GM12864 (cell line): Measurements from ENCODE around the gene AZIN2.

Experiments used
- DNase-seq: peaks from one replicate; pipeline ENCODE4 v3.0.0-alpha.2; 2011; ENCODE audit warnings: low read depth
- H3K4me3 ChIP-seq: 2 replicates; pipeline ENCODE4 v1.5.1; 2011; ENCODE audit warnings: mild to moderate bottlenecking, low read depth, low read length, control low read depth
- TF ChIP-seq, protein P1 (sequence below): IDR thresholded peaks from 2 replicates; pipeline ENCODE4 v1.5.1; 2011; ENCODE audit warnings: low read depth, mild to moderate bottlenecking, moderate library complexity, low read length, control low read depth, inconsistent platforms; ENCODE audit errors: missing control alignments

The AZIN2 gene

GRCh38 chr1:33167650-33168447 is 86.9 kb downstream of the AZIN2 start:
- DNase-seq: no peak
- no peak overlapping the region for H3K4me3 ChIP-seq
- TF ChIP-seq, protein P1, sequence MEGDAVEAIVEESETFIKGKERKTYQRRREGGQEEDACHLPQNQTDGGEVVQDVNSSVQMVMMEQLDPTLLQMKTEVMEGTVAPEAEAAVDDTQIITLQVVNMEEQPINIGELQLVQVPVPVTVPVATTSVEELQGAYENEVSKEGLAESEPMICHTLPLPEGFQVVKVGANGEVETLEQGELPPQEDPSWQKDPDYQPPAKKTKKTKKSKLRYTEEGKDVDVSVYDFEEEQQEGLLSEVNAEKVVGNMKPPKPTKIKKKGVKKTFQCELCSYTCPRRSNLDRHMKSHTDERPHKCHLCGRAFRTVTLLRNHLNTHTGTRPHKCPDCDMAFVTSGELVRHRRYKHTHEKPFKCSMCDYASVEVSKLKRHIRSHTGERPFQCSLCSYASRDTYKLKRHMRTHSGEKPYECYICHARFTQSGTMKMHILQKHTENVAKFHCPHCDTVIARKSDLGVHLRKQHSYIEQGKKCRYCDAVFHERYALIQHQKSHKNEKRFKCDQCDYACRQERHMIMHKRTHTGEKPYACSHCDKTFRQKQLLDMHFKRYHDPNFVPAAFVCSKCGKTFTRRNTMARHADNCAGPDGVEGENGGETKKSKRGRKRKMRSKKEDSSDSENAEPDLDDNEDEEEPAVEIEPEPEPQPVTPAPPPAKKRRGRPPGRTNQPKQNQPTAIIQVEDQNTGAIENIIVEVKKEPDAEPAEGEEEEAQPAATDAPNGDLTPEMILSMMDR: no peak

DNA sequence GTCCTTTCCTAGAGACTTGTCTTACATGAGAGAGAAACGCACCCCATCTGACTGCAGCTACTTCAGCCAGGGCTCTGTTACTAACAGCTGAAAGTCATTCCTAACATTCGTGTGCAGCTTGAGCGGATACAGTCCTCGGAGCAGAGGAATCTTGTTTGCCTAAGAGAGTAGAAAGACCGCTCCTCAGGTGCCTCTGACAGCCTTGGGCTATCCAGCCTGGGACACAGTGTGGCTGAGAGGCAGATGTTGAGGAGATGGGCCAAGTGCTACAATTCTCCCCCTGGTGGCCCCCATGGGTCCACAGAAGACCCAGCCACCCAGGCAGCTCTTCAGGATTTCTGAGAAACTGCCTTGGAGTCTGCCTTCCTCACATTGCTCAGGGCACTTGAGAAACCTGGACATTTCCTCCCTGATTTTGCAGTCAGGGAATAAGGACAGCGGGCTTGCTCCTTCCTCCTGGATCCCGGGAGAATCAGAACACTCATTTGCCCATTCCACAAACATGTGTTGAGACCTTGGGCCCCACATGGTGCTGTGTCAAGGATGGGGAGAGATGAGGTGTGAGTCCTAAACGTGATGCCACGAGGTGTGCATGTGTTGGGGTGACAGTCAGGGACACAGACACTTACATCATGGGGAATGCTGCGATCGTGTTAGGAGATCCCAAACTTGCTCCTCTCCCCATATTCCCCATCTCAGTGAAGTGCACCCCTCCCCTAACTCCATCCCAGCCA is 87.8 kb downstream of the AZIN2 start:
- TF ChIP-seq, protein P1: peak; percentile 11
- no peak overlapping the region for H3K4me3 ChIP-seq
- DNase-seq: no peak

DNA sequence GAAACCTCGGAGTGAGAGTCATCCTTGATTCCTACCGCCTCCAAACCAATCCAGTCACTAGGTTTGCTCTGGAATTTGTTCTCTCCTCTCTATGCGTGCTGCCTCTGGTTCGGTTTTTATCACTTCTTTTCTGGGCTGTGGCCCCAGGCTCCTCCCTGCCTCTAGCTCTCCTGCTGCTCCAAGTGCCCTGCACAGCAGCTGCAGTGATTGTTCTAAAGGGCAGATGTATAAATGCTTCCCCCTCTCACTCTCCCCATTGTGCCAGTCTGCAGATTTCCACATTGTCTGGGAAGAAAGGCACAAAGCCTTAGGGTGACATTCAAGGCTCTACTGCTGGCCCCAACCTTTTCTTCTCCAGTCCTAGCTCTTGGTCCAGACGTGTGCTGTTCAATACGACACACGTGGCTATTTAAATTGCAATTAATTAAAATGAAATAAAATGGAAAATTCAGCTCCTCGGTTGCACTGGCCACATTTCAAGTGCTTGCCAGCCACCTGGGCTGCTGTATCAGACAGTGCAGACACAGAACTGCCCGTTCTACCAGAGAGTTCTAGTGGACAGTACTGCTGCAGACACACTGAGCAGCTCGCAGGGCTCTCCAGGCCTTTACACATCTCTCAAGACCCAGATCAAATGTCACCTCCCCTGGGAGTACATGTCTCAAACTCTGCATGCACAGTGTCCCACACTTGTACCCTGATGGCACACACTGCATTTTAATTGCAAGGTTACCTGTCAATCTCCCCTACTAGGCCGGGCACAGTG is 88.5 kb downstream of the AZIN2 start:
- TF ChIP-seq, protein P1: no peak
- DNase-seq: no peak

More for the DNA sequence above, 88.5 kb downstream of the AZIN2 start:
- no peak overlapping the region for H3K4me3 ChIP-seq
